Prostate gland (tissue), 2 donors: ENCODE data around the gene PLA2G4F.

Experiments used
- POLR2A ChIP-seq: fragments of 450-650 bp; IDR thresholded peaks from one replicate; pipeline ENCODE4 v1.6.1; 2016; ENCODE audit warnings: antibody characterized with exemption, mild to moderate bottlenecking
- POLR2AphosphoS5 ChIP-seq: sonication (generic); formaldehyde crosslinking; IDR thresholded peaks from one replicate; pipeline ENCODE4 v1.6.1; 2017; ENCODE audit warnings: antibody characterized with exemption
- TF ChIP-seq, protein P1 (sequence below), 4 experiments: fragments of 200-600 bp in 2 of 4; fragments of 450-650 bp in 2 of 4; sonication (generic) in 2 of 4; IDR thresholded peaks; 1 replicate in 3 of 4; 2 replicates in 1 of 4; pipeline ENCODE4 v1.5.1; 2016 to 2019; ENCODE audit warnings: antibody characterized with exemption in 4 of 4, mild to moderate bottlenecking in 2 of 4, moderate library complexity in 2 of 4

DNA sequence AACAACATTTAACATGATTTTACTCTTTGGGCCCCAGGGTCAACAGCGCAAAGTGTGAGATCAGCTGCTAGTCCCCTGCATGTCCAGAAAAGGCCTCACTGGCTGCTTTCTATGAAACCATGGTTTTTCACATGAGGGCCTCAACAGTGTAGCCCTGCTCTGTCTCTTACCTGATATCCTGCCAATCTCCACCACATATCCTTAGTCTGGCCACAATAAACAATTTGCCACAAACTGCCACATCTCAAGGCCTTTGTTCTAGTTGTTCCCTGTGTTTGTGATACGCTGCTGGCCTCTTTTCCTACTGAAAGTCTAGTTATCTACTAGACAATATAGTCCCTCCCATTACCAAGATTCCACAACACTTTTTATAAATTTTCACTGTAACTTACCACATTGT lies 33.9 kb upstream of the PLA2G4F start:
- TF ChIP-seq, protein P1, sequence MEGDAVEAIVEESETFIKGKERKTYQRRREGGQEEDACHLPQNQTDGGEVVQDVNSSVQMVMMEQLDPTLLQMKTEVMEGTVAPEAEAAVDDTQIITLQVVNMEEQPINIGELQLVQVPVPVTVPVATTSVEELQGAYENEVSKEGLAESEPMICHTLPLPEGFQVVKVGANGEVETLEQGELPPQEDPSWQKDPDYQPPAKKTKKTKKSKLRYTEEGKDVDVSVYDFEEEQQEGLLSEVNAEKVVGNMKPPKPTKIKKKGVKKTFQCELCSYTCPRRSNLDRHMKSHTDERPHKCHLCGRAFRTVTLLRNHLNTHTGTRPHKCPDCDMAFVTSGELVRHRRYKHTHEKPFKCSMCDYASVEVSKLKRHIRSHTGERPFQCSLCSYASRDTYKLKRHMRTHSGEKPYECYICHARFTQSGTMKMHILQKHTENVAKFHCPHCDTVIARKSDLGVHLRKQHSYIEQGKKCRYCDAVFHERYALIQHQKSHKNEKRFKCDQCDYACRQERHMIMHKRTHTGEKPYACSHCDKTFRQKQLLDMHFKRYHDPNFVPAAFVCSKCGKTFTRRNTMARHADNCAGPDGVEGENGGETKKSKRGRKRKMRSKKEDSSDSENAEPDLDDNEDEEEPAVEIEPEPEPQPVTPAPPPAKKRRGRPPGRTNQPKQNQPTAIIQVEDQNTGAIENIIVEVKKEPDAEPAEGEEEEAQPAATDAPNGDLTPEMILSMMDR (IDR thresholded peaks at IDR 0.05) = no peak
- no peak for TF ChIP-seq POLR2A
- no peak for TF ChIP-seq POLR2AphosphoS5
